HL-60 (cell line): Measurements from ENCODE around the gene BRIP1.

ENCODE experiments used
- DNase-seq, 2 experiments: peaks; one replicate each; pipeline ENCODE4 v3.0.0-alpha.2; 2010 to 2020; ENCODE audit warnings: low read depth in 1 of 2, low spot score in 1 of 2
- H3K27ac ChIP-seq: fragments of 250-450 bp; sonication (Bioruptor Pico); replicated peaks from 2 replicates; pipeline ENCODE4 v1.5.1; 2020; ENCODE audit warnings: mild to moderate bottlenecking, moderate library complexity
- H3K27me3 ChIP-seq: fragments of 250-450 bp; sonication (Bioruptor Pico); 2 replicates; pipeline ENCODE4 v1.5.1; 2021; ENCODE audit warnings: mild to moderate bottlenecking, moderate library complexity; ENCODE audit not compliant: insufficient read depth, poor library complexity, severe bottlenecking
- H3K4me3 ChIP-seq: replicated peaks from 2 replicates; pipeline ENCODE4 v1.5.1; 2011; ENCODE audit warnings: mild to moderate bottlenecking, control low read depth, low read length; ENCODE audit not compliant: insufficient read depth
- CTCF ChIP-seq: IDR thresholded peaks from one replicate; pipeline ENCODE4 v1.5.1; 2011; ENCODE audit warnings: low read length, control low read depth, inconsistent platforms; ENCODE audit not compliant: insufficient read depth
- GABPA ChIP-seq: IDR thresholded peaks from 2 replicates; pipeline ENCODE4 v1.6.1; 2012; ENCODE audit warnings: low read depth
- POLR2AphosphoS5 ChIP-seq: IDR thresholded peaks from 2 replicates; pipeline ENCODE4 v1.6.1; 2012; ENCODE audit warnings: low read depth
- REST ChIP-seq: IDR thresholded peaks from 2 replicates; pipeline ENCODE4 v1.6.1; 2012; ENCODE audit warnings: low read depth; ENCODE audit not compliant: insufficient replicate concordance
- SPI1 ChIP-seq: IDR thresholded peaks from 2 replicates; pipeline ENCODE4 v1.6.1; 2012; ENCODE audit warnings: low read depth, mild to moderate bottlenecking, borderline replicate concordance

Gene BRIP1

GRCh38 chr17:61837175-61838051 is 25.9 kb downstream of the BRIP1 start:
- Histone ChIP-seq H3K27ac (no peak overlapping the region), H3K4me3 (no peak overlapping the region), H3K27me3 (no peaks in the 10 kb centered on the region)
- no peak for TF ChIP-seq REST
- TF ChIP-seq CTCF = peak; percentile 34
- DNase-seq = peak; percentile 14 to 50

- Histone ChIP-seq H3K27me3 (no peaks in the 10 kb centered on the region), H3K27ac (no peak overlapping the region), H3K4me3 (no peak overlapping the region)
- TF ChIP-seq CTCF (no peak), GABPA (no peak), SPI1 (no peak), REST (no peak), POLR2AphosphoS5 (no peak)
- DNase-seq = no peak
These were observed 26.8 kb downstream of the BRIP1 start for GRCh38 chr17:61836266-61837174.

- TF ChIP-seq REST = no peak
- no peak for TF ChIP-seq CTCF
- TF ChIP-seq SPI1 = no peak
- no peak for TF ChIP-seq POLR2AphosphoS5
- no peak for TF ChIP-seq GABPA
- DNase-seq = no peak
- no peak overlapping the region for H3K27ac ChIP-seq
- H3K27me3 ChIP-seq = no peaks in the 10 kb centered on the region
- H3K4me3 ChIP-seq = no peak overlapping the region
These were observed 27.7 kb downstream of the BRIP1 start for GRCh38 chr17:61835606-61836005.
